Measurements from ENCODE around the gene ADH7.

DNA sequence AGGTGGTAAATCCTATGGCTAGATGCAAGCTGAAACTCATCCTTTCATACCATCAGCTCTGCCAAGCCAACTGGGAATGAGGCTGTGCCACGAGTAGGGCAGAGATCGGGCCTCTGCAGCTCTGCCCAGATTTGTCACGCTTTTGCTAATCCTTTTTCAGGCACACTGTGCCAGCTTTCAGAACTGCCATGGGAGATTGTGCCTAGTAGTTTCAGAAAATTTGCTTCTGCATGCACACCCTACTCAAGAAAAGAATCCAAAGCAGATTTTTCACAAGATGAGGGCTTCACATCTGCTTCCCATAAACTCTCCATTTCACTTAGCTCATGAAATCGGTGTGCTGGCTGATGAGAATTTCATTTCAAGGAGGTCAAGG lies 3.3 kb upstream of the ADH7 start:
- TF ChIP-seq, protein P1, sequence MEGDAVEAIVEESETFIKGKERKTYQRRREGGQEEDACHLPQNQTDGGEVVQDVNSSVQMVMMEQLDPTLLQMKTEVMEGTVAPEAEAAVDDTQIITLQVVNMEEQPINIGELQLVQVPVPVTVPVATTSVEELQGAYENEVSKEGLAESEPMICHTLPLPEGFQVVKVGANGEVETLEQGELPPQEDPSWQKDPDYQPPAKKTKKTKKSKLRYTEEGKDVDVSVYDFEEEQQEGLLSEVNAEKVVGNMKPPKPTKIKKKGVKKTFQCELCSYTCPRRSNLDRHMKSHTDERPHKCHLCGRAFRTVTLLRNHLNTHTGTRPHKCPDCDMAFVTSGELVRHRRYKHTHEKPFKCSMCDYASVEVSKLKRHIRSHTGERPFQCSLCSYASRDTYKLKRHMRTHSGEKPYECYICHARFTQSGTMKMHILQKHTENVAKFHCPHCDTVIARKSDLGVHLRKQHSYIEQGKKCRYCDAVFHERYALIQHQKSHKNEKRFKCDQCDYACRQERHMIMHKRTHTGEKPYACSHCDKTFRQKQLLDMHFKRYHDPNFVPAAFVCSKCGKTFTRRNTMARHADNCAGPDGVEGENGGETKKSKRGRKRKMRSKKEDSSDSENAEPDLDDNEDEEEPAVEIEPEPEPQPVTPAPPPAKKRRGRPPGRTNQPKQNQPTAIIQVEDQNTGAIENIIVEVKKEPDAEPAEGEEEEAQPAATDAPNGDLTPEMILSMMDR (IDR thresholded peaks at IDR 0.05; ENCODE audit: poor library complexity), result no peak
- no peak for TF ChIP-seq EZH2phosphoT487 (IDR thresholded peaks at IDR 0.05; ENCODE audit: low read depth, severe bottlenecking, unreplicated experiment)

Data from hepatocyte (in vitro differentiated cells).